Stimulated activated CD8-positive, alpha-beta memory T cell treated with anti-CD3 and anti-CD28 coated beads, Interleukin-4, amount 100 ng/mL, for 1 hour (primary cell): ENCODE results near the gene CYTH1.
A peak's percentile ranks its signal among the peaks of the same experiment; 100 is the strongest.

Experiments used
- DNase-seq, 2 donors: peaks; one replicate each; pipeline ENCODE4 v3.0.0-alpha.2; 2020; ENCODE audit warnings: low read depth in 2 of 2, low spot score in 1 of 2

Gene CYTH1

DNA sequence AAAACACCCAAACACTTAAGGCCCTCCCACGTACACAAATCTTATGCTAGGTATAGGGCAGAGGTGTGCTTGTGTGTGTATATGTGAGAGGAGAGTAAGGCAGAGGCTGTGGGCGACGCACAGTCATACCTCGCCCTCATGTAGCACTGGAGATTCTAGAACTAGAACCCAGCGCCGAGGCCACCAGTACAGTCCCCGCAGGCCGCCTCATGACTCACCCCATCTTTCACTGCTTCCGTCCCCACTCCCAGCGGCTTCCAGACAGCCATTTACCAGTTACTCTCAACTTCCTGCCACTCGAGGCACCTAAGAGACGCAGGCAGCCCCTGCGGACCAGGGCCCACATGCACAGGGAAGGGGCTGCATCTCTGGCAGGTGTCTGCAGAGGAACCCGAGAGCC, 23.2 kb upstream of the CYTH1 start:
- DNase-seq: no peak

DNA sequence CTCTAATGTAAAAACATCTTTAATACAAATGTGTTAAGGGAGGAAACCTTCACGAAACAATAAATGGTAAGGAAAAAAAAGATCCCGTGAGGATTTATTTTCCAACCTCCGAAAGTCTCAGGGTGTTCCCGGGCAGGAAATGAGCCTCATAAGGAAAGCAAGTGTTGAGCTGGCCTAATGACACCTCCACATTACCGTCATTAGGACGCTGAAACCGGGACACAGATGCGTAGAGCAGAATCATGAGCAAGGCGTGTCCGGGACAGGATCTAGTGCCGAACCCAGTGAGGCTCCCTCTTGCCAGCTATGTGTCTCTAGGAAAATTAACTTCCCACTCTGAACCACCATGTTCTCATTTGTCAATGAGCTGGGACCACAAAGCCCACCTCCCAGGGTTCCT, 22.7 kb upstream of the CYTH1 start:
- no peak for DNase-seq

DNA sequence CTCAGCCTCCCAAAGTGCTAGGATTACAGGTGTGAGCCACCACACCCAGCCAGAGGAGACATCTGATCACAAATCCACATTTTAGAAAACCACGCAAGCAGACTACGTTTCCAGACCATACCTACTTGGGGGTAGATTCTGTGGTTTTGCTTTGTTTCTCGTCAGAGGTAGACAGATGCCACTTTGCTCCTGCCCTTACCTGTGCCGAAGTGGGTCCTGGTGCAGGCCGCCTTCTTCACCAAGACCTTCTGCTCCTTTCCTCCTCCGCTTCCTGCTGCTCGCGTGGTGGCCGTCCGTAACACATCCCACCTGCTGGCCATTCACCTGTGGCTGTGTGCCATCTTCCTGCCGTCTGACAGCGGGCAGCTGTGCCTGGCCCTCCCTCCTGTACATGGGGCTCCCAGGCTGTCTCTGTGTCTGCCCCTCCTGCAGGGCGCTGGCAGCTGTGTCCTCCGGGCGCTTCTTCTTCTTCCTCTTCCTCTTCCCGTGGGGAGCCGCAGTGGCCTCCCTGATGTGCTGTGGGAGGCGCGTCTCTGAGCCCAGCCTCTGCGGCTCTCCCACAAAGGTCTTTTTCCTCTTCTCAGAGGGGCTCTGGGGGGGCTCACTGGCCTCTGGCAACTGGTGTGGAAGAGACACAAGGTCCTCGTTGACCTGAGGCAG, 21.2 kb upstream of the CYTH1 start:
- DNase-seq: no peak

GRCh38 chr17:78802459-78802858, 20.4 kb upstream of the CYTH1 start:
- DNase-seq: no peak

DNA sequence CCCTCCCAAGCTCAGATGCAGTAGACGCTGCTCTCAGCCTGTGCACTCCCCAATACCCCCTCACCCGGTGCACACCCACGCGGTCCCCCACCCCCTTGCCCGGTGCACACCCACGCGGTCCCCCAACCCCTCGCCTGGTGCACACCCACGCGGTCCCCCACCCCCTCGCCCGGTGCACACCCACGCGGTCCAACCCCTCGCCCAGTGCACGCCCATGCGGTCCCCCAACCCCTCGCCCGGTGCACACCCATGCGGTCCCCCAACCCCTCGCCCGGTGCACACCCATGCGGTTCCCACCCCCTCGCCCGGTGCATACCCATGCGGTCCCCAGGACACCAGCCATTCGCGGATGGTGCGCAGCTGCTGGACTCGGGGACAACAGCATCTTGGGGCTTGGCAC, 19.9 kb upstream of the CYTH1 start:
- DNase-seq: no peak

GRCh38 chr17:78800132-78800931, 18.3 kb upstream of the CYTH1 start:
- no peak for DNase-seq

- no peak for DNase-seq
These were observed 16.9 kb upstream of the CYTH1 start for GRCh38 chr17:78798695-78799559.

- no peak for DNase-seq
These were observed 15.9 kb upstream of the CYTH1 start for GRCh38 chr17:78797691-78798585.

DNA sequence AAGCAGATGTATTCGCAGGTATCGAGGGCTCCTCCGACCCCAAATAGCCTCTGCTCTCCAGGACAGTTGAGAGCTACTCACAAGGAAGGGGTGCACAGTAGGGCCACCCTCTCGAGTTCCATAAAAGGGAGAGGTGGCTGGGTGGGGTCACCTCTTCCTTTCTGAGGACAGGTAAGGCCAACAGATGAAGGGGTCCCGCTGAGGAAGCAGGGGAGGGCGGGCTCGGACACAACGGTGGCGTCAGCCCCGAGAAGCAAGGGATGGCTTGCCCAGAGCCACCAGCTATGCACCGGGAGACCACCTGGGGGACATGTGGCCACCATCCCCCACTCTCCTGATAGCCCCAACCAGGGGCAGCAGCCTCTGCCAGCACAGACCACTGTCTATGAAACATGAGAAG, 15.1 kb upstream of the CYTH1 start:
- no peak for DNase-seq

DNA sequence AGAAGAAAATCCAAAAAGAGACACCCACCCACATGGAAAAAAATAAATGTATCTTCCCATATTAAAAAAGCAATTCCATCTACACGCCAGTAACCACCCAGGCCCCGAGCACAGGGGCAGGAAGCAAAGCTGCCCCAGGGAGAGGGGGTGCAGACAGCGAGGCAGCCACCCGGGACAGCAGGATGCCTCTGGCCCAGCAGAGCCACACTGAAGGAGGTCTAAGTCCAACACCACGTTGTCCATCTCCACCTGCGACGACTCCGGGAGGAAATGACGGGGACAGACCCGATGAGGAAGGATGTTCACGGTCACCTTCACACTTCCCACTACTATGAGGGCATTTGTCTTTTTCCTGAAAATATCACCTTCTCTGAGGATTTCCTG, 14.4 kb upstream of the CYTH1 start:
- no peak for DNase-seq

DNA sequence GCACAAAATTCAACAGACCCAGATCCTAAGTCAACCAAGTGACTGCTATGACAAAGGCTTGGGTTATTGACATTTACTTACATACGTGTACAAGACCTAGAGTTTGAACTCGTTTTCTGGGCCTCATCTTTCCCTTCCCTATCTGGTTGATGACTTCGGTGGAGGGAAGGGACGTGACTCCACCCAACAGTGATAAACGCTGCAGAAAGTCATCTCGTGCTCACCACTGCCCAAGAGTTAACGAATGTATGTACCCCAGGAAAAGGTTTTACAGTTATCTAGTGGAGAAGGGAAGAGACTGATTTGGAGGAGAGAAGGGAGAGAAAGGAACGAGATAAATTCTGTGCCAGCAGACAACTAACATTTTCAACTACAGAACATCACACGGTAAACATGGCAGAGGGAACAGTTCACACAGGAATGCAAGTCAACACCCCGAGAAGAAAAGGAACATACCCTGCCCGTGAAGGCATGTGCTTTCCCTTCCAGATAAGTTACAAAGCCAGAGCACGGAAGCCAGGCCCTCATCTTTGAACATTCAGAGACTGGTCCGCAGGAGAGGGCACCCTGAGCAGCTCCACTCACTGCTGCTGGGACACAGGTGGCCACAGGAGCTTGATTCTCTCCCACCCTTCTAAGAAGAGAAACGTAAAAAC, 13.9 kb upstream of the CYTH1 start:
- DNase-seq: no peak

DNA sequence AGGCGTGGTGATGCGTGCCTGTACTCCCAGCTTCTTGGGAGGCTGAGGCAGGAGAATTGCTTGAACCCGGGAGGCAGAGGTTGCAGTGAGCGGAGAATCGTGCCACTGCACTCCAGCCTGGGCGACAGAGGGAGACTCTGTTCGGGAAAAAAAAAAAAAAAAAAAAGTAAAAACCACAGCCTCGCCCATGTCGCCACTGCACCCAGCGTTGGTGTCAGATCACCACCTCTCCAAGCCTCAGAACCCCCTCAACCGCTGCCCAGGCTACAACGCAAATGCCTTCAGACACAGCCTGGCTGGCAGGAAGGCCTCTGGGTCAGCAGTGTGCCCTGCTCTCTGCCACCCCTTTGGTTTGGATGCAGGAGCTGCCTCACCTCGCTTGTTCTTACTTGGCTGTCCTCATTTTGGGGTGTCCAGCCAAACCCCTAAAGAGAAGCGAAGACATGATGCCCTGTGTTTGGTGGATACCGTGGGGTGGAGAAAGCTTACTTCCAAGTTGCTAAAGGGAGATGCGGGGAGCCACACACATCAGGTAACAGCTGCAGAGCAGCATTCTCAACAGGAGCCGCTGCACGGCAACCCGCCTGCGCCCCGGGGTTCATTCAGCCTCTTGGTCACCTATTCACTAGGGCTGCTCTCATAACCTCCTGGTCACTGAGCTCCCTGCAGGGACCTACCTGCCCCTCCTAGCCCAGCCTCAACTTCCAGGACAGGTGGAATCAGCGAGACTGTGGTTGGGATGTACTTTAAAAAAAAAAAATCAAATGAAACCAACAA, 13.0 kb upstream of the CYTH1 start:
- DNase-seq: no peak

- no peak for DNase-seq
These were observed 12.3 kb upstream of the CYTH1 start for GRCh38 chr17:78794399-78794798.

DNA sequence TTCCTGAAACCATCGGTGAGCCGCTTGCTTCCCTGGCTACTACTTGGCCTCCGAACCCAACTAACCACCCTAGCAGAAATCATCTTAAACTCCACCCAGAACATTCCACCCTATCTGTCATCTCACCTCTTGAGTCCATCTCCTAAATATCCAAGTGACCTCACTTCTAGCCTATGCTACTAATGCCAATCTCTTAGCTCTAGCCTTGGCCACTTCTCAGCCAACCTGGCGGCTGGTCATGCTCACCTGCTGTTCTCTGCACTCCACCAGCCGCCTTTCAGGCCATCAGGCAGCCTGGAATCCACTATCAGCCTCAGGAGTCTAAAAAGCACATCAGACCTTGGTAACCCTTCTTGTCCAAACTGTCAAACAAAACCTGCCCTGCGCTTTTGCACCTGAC, 11.9 kb upstream of the CYTH1 start:
- no peak for DNase-seq

- no peak for DNase-seq
These were observed 11.3 kb upstream of the CYTH1 start for GRCh38 chr17:78793415-78793814.

DNA sequence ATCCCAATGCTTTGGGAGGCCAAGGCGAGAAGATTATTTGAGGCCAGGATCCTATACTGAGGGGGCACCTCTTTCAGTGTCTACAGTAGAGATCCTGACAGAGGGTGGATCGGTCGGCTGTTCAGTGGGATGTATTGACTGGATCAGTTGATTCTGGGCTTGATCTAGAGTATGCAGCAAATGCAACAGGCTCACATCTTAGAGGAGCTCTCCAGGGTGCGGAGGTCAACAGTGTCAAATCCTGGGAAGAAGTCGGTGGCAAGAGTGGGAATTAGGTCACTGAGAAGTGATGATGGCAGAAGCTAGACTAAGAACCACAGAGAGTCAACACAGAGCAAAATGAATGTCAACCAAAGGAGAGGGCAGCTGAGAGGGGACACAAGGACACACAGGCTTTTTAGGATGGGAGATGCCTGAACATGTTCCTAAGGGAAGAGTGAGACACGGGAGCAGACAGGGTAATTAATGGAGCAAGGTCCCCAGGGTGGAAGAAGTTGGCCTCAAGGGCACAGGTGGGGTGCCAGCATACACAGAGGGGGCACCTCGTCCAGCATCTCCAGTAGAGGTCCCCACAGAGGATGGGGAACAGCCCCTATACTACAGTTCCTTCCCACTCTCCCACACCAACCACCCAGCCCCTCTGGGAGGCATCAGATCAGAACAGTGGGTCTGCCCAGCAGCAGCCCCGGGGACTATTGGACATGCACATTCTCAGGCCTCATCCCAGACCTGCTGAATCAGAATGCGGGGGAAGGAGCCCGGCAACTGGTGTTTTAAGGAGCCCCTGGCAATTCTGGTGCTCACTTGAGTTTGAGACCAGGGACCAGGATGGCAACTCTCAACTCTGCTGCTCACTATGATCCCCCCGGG, 10.0 kb upstream of the CYTH1 start:
- no peak for DNase-seq

DNA sequence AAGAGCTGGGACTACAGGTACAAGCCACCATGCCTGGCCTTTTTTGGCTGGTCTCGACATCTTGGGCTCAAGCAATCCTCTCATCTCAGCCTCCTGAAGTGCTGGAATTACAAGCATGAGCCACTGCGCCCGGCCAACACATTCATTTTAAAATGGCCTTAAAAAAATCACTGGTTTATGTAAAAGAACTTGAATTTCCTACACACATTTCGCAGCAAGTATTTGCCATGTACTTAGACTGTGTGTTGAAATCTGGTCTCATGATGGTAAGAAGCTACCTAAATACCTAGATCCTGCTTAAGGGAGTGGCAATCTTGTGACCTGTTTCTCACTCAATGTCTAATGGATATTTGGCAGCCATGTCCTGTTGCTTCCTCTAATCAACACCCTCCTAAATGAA, 8.5 kb upstream of the CYTH1 start:
- no peak for DNase-seq

DNA sequence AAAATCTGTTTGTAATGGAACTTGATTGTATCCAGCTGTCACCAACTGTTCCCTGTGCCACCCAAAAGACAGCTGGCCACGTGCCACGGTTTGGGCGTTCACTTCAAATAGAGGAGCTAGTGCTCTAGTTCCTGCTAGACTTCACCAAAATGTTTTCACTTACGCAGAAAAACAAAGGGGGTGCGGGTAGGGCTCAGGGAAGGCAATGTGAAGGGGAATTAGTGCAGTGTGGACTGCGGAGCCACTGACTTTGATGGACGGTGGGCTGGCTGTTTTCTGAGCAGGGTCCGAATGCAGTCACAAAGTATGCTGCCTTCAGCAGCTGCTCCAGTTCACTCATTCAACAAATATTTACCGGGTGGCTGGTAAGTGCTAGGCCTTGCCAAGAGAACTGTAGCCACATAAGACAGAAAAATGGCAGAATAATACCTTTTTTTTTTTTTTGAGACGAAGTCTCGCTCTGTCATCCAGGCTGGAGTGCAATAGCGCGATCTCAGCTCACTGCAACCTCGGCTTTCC, 7.6 kb upstream of the CYTH1 start:
- DNase-seq: peak in 1 of 2 donors; percentile 45
